ENCODE data around the gene RFX2.

RFX2 gene

DNA sequence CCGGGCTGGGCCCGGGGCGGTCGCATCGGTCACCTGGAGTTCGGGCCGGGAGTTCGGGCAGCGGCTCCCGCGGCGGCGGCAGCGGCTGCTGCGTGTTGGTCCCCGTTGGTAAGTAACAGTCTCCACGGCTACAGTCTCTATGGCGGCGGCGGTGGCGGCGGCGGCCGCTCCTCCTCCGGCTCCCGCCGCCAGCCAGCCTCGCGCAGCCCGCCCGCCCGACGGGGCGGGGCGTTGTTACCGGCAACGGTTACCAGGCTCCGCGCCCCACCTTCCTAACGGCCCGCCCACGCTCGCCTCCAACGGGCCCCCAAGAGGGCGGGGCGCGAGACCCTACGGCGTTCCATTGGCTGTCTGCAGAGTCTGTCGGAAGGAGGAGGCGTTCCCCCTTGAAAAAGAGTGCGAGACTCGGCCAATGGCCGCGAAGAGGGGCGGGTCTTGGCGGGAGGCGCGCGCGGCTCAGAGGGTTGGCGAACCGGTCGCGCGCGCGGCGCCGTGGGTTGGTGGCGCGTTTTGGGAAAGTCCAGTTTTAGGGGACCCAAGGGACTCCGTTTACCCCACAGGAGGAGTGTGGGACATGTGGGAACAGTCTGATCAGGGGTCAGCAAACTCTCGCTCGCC, at the start of gene RFX2:
Gene RFX2, minus strand, starts transcription at position 141 of the 618 bp plus-strand sequence. CDS start 63,004 bp downstream, outside the sequence.
- TF ChIP-seq, protein P1, sequence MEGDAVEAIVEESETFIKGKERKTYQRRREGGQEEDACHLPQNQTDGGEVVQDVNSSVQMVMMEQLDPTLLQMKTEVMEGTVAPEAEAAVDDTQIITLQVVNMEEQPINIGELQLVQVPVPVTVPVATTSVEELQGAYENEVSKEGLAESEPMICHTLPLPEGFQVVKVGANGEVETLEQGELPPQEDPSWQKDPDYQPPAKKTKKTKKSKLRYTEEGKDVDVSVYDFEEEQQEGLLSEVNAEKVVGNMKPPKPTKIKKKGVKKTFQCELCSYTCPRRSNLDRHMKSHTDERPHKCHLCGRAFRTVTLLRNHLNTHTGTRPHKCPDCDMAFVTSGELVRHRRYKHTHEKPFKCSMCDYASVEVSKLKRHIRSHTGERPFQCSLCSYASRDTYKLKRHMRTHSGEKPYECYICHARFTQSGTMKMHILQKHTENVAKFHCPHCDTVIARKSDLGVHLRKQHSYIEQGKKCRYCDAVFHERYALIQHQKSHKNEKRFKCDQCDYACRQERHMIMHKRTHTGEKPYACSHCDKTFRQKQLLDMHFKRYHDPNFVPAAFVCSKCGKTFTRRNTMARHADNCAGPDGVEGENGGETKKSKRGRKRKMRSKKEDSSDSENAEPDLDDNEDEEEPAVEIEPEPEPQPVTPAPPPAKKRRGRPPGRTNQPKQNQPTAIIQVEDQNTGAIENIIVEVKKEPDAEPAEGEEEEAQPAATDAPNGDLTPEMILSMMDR (IDR thresholded peaks at IDR 0.05) = no peak
- H3K9me3 ChIP-seq = no peaks in the 10 kb centered on the region
- no peaks in the 10 kb centered on the region for H3K27me3 ChIP-seq
- H3K36me3 ChIP-seq = no peaks in the 10 kb centered on the region
- DNase-seq = peak; percentile 98 to 100
- peaks cover 3 to 18% (median 14%) of the 10 kb centered on the region in 4 donors for H3K4me1 ChIP-seq
- H3K4me3 ChIP-seq = peak within 1 kb of the TSS; percentile 61 to 92
- H3K27ac ChIP-seq = peak within 1 kb of the TSS; percentile 85 to 98
- intact Hi-C loops (cut with DNase I; ENCODE audit: low total_unique reads) = loop anchor here (10.0 kb wide), 1 partner anchor 126 kb away; no protein-coding TSS in a partner anchor

DNA sequence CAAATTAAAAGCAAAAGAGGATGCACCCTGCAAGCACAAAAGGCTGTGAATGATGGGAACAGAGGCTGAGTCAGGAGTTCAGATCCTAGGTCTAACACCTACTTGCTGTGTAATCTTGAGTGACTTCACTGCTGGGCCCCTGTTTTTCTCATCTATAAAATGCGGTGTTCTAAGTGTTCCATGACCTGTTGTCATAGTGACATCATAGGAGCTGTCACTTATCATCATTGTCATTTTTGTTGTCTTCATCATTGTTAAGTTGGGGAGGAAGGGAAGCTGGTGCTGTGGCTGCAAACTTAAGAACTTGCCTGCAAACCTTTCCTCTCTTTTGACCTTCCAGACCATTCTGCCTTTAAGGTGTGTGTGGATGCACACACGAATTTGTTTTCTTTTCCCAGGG, 45.7 kb upstream of the RFX2 start:
- no peak overlapping the region for H3K4me3 ChIP-seq
- H3K9me3 ChIP-seq = peaks cover 0 to 5% (median 0%) of the 10 kb centered on the region in 3 donors
- no peak for DNase-seq
- no peaks in the 10 kb centered on the region for H3K36me3 ChIP-seq
- no peak overlapping the region for H3K27ac ChIP-seq
- intact Hi-C loops (cut with DNase I; ENCODE audit: low total_unique reads) = no loop called here
- TF ChIP-seq, protein P1 (IDR thresholded peaks at IDR 0.05) = no peak
- no peaks in the 10 kb centered on the region for H3K4me1 ChIP-seq
- H3K27me3 ChIP-seq = no peaks in the 10 kb centered on the region

DNA sequence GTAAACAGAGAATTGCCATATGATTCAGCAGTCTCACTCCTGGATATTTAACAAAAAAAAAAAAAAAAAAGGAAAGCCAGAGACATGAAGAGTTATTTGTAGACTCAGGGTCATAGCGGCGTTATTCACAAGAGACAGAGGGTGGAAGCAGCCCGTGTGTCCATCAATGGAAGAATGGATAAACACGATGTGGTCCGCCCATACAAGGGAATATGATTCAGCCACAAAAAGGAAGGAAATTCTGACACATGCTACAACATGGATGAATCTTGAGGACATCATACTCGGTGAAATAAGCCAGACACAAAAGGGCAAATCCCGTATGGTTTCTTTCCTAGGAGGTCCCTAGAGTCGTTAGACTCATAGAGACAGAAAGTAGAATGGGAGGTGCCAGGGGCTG, 40.0 kb upstream of the RFX2 start:
- Histone ChIP-seq H3K36me3 (no peaks in the 10 kb centered on the region), H3K9me3 (no peaks in the 10 kb centered on the region), H3K27ac (no peak overlapping the region), H3K4me3 (no peak overlapping the region), H3K4me1 (no peaks in the 10 kb centered on the region), H3K27me3 (no peaks in the 10 kb centered on the region)
- intact Hi-C loops (cut with DNase I; ENCODE audit: low total_unique reads) = no loop called here
- no peak for DNase-seq
- TF ChIP-seq, protein P1 (IDR thresholded peaks at IDR 0.05) = no peak

DNA sequence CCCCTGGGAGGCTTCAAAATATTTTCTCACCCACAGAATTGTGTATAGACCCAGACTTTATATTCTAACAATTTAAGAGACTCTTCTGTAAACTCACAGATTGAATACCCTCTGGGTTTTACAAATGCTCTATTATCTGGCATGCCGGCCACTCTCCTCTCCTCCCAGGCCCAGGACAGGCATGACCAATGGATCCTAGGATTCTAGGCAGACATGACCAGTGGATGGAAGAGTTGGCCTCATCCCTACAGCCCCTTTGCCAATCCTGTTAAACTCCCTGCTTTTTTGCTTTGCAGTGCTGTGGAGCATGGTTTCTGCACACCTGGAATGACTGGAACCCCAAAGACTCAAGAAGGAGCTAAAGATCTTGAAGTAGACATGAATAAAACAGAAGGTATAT, 30.9 kb upstream of the RFX2 start:
- H3K4me1 ChIP-seq = no peaks in the 10 kb centered on the region
- no peaks in the 10 kb centered on the region for H3K36me3 ChIP-seq
- DNase-seq = no peak
- no peaks in the 10 kb centered on the region for H3K27me3 ChIP-seq
- H3K27ac ChIP-seq = no peak overlapping the region
- no peak overlapping the region for H3K4me3 ChIP-seq
- no peaks in the 10 kb centered on the region for H3K9me3 ChIP-seq
- intact Hi-C loops (cut with DNase I; ENCODE audit: low total_unique reads) = no loop called here
- TF ChIP-seq, protein P1 (IDR thresholded peaks at IDR 0.05) = no peak

DNA sequence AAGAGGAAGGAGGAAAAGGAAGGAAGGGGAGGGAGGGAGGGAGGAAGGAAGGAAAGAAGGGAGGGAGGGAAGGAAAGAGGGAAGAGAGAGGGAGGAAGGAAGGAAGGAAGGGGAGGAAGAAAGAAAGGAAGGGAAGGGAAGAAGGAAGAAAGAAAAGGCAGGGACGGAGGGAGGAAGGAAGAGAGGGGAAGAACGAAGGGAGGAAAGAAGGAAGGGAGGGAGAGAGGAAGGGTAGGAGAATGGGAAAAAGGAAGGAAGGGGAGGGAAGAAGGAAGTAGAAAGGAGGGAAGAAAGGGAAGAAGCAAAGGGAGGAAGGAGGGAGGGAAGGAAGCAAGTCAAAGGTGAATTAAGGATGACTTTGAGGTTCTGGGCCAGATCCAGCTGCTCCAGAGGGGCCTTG, 28.2 kb upstream of the RFX2 start:
- Histone ChIP-seq H3K36me3 (no peaks in the 10 kb centered on the region), H3K4me1 (no peaks in the 10 kb centered on the region), H3K9me3 (no peaks in the 10 kb centered on the region), H3K4me3 (no peak overlapping the region), H3K27me3 (no peaks in the 10 kb centered on the region), H3K27ac (no peak overlapping the region)
- TF ChIP-seq, protein P1 (IDR thresholded peaks at IDR 0.05) = no peak
- intact Hi-C loops (cut with DNase I; ENCODE audit: low total_unique reads) = no loop called here
- DNase-seq = no peak

All from tibial artery (tissue), 4 donors.